Vagina (tissue), 2 donors: ENCODE measurements around the gene KCNN3. TPM values are rescaled to one million over a fixed set of nuclear protein-coding genes. Genes with fewer than 3 reads are reported as not detected.

Experiments used
- DNase-seq, 2 donors: peaks; one replicate each; pipeline ENCODE4 v3.0.0-alpha.2; 2017; ENCODE audit errors: extremely low spot score in 2 of 2
- H3K27ac ChIP-seq: fragments of 200-600 bp; sonication (generic); one replicate; pipeline ENCODE4 v1.5.1; 2019
- H3K27me3 ChIP-seq: fragments of 200-600 bp; sonication (generic); one replicate; pipeline ENCODE4 v1.5.1; 2019
- H3K36me3 ChIP-seq, 2 donors: fragments of 200-600 bp; sonication (generic); one replicate each; pipeline ENCODE4 v1.5.1; 2017 to 2019
- H3K4me1 ChIP-seq: fragments of 200-600 bp; sonication (generic); one replicate; pipeline ENCODE4 v1.5.1; 2019
- H3K4me3 ChIP-seq, 2 donors: fragments of 200-600 bp; sonication (generic); 1 replicate in 1 of 2; 2 replicates in 1 of 2; pipeline ENCODE4 v1.5.1; 2016 to 2019
- H3K9me3 ChIP-seq: fragments of 200-600 bp; sonication (generic); one replicate; pipeline ENCODE4 v1.5.1; 2019
- CTCF ChIP-seq, 3 experiments: fragments of 450-650 bp in 2 of 3; fragments of 200-600 bp in 1 of 3; sonication (generic) in 1 of 3; IDR thresholded peaks; one replicate each; pipeline ENCODE4 v1.5.1; 2017 to 2019; ENCODE audit warnings: antibody characterized with exemption in 3 of 3, mild to moderate bottlenecking in 2 of 3, moderate library complexity in 2 of 3
- POLR2A ChIP-seq, 2 donors: fragments of 450-650 bp; IDR thresholded peaks; one replicate each; pipeline ENCODE4 v1.6.1; 2017; ENCODE audit warnings: antibody characterized with exemption in 2 of 2, mild to moderate bottlenecking in 2 of 2, moderate library complexity in 2 of 2
- POLR2AphosphoS5 ChIP-seq, 2 donors: sonication (generic); formaldehyde crosslinking; IDR thresholded peaks; one replicate each; pipeline ENCODE4 v1.9.0; 2017; ENCODE audit warnings: antibody characterized with exemption in 2 of 2, mild to moderate bottlenecking in 2 of 2, low read depth in 1 of 2; ENCODE audit not compliant: insufficient read depth in 1 of 2
- intact Hi-C: fragments of 100-400 bp; cut with DNase I; formaldehyde crosslinking; loops from one replicate; pipeline ENCODE4 v1.15.1; 2023
- total RNA-seq: library from RNA; depleted of rRNA; stranded (reverse); fragments of >200 nt; gene quantifications from one replicate; pipeline ENCODE4 v1.2.3, GENCODE V29; 2016

The KCNN3 gene
- total RNA-seq, 1 donor from 2014 or later, result 7.4 TPM

- H3K4me1 ChIP-seq, result no peaks in the 10 kb centered on the region
- H3K9me3 ChIP-seq, result no peaks in the 10 kb centered on the region
- intact Hi-C loops, result no loop called here
- H3K27me3 ChIP-seq, result no peaks in the 10 kb centered on the region
- no peaks in the 10 kb centered on the region for H3K36me3 ChIP-seq
- no peak for DNase-seq
- TF ChIP-seq CTCF (IDR thresholded peaks at IDR 0.05), result no peak
- no peak for TF ChIP-seq POLR2A (IDR thresholded peaks at IDR 0.05)
- TF ChIP-seq POLR2AphosphoS5 (IDR thresholded peaks at IDR 0.05; ENCODE audit: insufficient read depth in 1 of 2, low read depth in 1 of 2), result no peak
- no peak overlapping the region for H3K4me3 ChIP-seq
- H3K27ac ChIP-seq, result no peak overlapping the region
Observed at GRCh38 chr1:154802336-154802969, 67.6 kb downstream of the KCNN3 start.

- Histone ChIP-seq H3K4me3 (no peak overlapping the region), H3K27ac (no peak overlapping the region), H3K36me3 (no peaks in the 10 kb centered on the region), H3K27me3 (no peaks in the 10 kb centered on the region), H3K4me1 (no peaks in the 10 kb centered on the region), H3K9me3 (no peaks in the 10 kb centered on the region)
- intact Hi-C loops, result no loop called here
- TF ChIP-seq POLR2AphosphoS5 (IDR thresholded peaks at IDR 0.05; ENCODE audit: insufficient read depth in 1 of 2, low read depth in 1 of 2) (no peak), POLR2A (IDR thresholded peaks at IDR 0.05) (no peak), CTCF (IDR thresholded peaks at IDR 0.05) (no peak)
- no peak for DNase-seq
Observed at GRCh38 chr1:154801234-154802011, 68.7 kb downstream of the KCNN3 start.

GRCh38 chr1:154799188-154799587 is 70.9 kb downstream of the KCNN3 start:
- H3K27me3 ChIP-seq, result no peaks in the 10 kb centered on the region
- no peaks in the 10 kb centered on the region for H3K36me3 ChIP-seq
- no peaks in the 10 kb centered on the region for H3K9me3 ChIP-seq
- no peaks in the 10 kb centered on the region for H3K4me1 ChIP-seq
- no peak overlapping the region for H3K27ac ChIP-seq
- intact Hi-C loops, result no loop called here
- no peak for DNase-seq
- H3K4me3 ChIP-seq, result no peak overlapping the region
- no peak for TF ChIP-seq POLR2AphosphoS5 (IDR thresholded peaks at IDR 0.05; ENCODE audit: insufficient read depth in 1 of 2, low read depth in 1 of 2)
- no peak for TF ChIP-seq POLR2A (IDR thresholded peaks at IDR 0.05)
- TF ChIP-seq CTCF (IDR thresholded peaks at IDR 0.05), result no peak

- Histone ChIP-seq H3K9me3 (no peaks in the 10 kb centered on the region), H3K27ac (no peak overlapping the region), H3K4me3 (no peak overlapping the region), H3K4me1 (no peaks in the 10 kb centered on the region), H3K36me3 (no peaks in the 10 kb centered on the region), H3K27me3 (no peaks in the 10 kb centered on the region)
- no peak for TF ChIP-seq CTCF (IDR thresholded peaks at IDR 0.05)
- TF ChIP-seq POLR2AphosphoS5 (IDR thresholded peaks at IDR 0.05; ENCODE audit: insufficient read depth in 1 of 2, low read depth in 1 of 2), result no peak
- no peak for TF ChIP-seq POLR2A (IDR thresholded peaks at IDR 0.05)
- intact Hi-C loops, result no loop called here
- DNase-seq, result no peak
Observed at GRCh38 chr1:154798645-154799044, 71.4 kb downstream of the KCNN3 start.

GRCh38 chr1:154797175-154797574 is 72.9 kb downstream of the KCNN3 start:
- Histone ChIP-seq H3K27me3 (no peaks in the 10 kb centered on the region), H3K4me1 (no peaks in the 10 kb centered on the region), H3K27ac (no peak overlapping the region), H3K9me3 (no peaks in the 10 kb centered on the region), H3K36me3 (no peaks in the 10 kb centered on the region), H3K4me3 (no peak overlapping the region)
- TF ChIP-seq POLR2A (IDR thresholded peaks at IDR 0.05) (no peak), CTCF (IDR thresholded peaks at IDR 0.05) (no peak), POLR2AphosphoS5 (IDR thresholded peaks at IDR 0.05; ENCODE audit: insufficient read depth in 1 of 2, low read depth in 1 of 2) (no peak)
- intact Hi-C loops, result no loop called here
- no peak for DNase-seq
